Ishikawa (cell line): ENCODE data around the gene DPYSL4.

ENCODE experiments used
- EP300 ChIP-seq: IDR thresholded peaks from 2 replicates; pipeline ENCODE4 v1.6.1; 2012; ENCODE audit warnings: borderline replicate concordance
- RAD21 ChIP-seq: IDR thresholded peaks from 2 replicates; pipeline ENCODE4 v1.6.1; 2012; ENCODE audit warnings: low read depth

DNA sequence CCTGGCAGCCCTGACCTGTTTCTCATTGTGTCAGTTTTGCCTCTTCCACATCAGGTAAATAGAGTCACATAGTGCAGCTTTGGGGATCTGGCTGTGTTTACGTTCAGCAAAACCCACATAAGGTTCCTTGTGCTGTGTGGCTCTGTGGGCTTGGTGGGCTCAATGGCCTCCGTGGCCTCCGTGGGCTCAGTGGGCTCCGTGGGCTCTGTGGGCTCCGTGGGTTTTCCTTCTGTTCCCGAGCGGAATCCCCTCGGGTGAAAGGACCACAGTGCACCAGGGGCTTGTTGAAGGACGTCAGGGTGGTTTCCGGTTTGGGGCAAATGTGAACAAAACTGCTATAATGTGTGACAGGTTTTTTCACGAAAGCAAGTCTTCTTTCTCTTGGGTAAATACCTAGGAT, 12.5 kb upstream of the DPYSL4 start:
- TF ChIP-seq RAD21 (no peak), EP300 (no peak)
